ENCODE data around the gene SMAD3. TPM values are rescaled to one million over a fixed set of nuclear protein-coding genes. Genes with fewer than 3 reads are reported as not detected.

The SMAD3 gene
- total RNA-seq, 2 experiments from 2014 or later: 145 to 148 TPM

DNA sequence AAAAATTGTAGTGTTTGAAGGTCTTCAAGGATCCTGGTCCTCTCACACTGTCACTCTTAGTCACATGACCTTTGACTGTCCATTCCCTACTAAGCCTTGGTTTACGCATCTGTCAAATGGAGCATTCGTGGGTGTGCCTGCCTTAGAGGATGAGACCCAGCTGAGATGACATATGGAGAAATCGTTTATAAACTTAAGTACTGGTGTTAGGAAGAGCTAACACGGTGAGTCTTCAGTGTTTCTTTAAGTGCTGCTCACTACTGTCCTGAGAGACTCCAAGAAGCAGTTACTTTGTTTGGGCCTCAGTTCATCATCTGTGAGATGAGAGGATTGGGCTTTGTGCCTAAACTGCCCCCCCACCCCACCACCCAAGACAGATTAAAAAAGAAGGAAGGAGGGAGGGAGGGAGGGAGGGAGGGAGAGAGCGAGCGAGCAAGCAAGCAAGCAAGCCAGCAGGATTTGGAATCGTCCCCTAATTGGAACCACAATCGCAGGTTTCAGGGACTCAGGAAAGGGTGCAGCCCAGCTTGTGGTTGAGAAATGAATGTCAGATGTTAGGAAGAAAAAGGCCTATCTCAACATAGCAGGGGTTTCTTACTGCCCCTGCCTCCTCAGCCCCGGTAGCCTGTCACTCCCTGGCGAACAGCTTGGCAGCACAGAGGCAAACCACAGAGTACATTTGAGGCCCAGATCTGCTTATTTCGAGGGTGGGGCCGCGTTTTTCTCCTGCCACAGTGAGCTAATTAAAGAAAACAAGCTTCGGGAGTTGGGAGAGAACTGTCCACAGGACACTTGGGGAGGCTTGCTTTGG is 32.7 kb downstream of the SMAD3 start:
- POLR2A ChIA-PET: interaction anchor here (0.7 to 19.8 kb wide), 11 partner anchors 8 to 142 kb away, joined by 3 to 489 read pairs (median 8); partner anchors contain the start of gene SMAD3
- H3K4me1 Mint-ChIP-seq: peaks cover 69% of the 10 kb centered on the region
- H3K36me3 Mint-ChIP-seq (ENCODE audit: low read depth): peaks cover 69% of the 10 kb centered on the region

DNA sequence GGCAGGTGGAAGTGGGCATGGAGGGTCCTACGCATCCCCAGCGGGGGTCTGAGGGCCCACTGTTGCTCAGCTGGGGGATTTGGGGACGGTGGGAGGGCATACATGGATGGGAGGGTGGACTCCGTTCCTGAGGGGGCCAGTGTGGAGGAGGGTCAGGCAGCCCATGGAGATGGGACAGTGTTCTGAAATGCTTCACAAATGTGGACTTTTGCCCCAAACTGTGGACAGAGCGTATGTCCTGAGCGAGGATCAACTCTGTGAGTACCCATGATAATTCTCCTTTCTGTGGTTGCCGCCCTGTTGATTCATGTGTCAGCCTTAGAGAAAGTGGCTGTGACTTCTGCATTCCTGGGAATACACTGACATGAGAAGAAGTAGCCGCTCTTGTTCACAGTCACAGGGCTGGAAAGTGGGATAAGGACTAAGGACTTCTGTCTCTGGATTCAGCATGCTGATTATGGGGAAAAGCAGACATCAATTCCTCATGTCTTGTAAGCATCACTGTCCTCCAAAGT is 33.4 kb downstream of the SMAD3 start:
- Mint-ChIP-seq H3K36me3 (ENCODE audit: low read depth) (peaks cover 66% of the 10 kb centered on the region), H3K4me1 (peaks cover 62% of the 10 kb centered on the region), H3K27me3 (no peaks in the 10 kb centered on the region), H3K4me3 (peak overlapping the region; percentile 82), H3K27ac (peak overlapping the region; percentile 96), H3K9me3 (no peaks in the 10 kb centered on the region)
- ChIA-PET POLR2A (interaction anchor here (1.0 to 19.8 kb wide), 8 partner anchors 8 to 51 kb away, joined by 5 to 489 read pairs (median 11); partner anchors contain the start of gene SMAD3), CTCF (interaction anchor here (0.9 to 1.5 kb wide), 6 partner anchors 12 to 142 kb away, joined by 3 to 5 read pairs (median 4); no protein-coding TSS in a partner anchor)
- DNase-seq: no peak

More for the DNA sequence above, 32.7 kb downstream of the SMAD3 start:
- CTCF ChIA-PET: interaction anchor here (1.1 to 1.5 kb wide), 7 partner anchors 12 to 142 kb away, joined by 3 to 5 read pairs (median 4); partner anchors contain the start of gene SMAD3
- H3K9me3 Mint-ChIP-seq: no peaks in the 10 kb centered on the region
- H3K27ac Mint-ChIP-seq: peak overlapping the region; percentile 96
- H3K27me3 Mint-ChIP-seq: no peaks in the 10 kb centered on the region
- DNase-seq: peak; percentile 66
- peak overlapping the region; percentile 82 for H3K4me3 Mint-ChIP-seq

DNA sequence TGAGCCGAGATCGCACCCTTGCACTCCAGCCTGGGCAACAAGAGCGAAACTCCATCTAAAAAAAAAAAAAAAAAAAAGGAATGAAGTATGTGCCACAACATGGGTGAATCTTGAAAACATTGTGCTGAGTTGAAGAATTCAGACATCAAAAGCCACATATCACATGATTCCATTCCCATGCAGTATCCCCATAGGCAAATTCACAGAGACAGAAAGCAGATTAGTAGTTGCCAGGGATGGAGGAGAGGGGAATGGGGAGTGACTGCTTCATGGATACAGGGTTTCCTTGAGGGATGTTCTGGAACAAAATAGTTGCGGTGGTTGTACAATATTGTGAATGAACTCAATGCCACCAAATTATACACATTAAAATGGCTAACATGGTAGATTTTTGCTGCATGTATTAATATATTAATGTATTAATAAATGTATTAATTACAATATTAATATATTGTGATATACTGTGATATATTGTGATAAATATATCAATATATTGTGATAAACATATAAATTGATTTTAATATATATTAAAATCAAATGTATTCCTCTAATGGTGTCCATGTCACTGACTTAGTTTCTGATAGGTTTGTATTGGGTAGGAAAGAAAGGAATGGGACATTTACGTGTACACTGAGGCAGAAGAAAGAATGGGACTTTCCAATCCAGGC is 34.9 kb downstream of the SMAD3 start:
- no peak for DNase-seq
- no peaks in the 10 kb centered on the region for H3K9me3 Mint-ChIP-seq
- peak overlapping the region; percentile 85 for H3K27ac Mint-ChIP-seq
- H3K36me3 Mint-ChIP-seq (ENCODE audit: low read depth): peaks cover 66% of the 10 kb centered on the region
- peak overlapping the region; percentile 82 for H3K4me3 Mint-ChIP-seq
- H3K27me3 Mint-ChIP-seq: no peaks in the 10 kb centered on the region
- ChIA-PET POLR2A (interaction anchor here (1.3 to 19.8 kb wide), 15 partner anchors 8 to 154 kb away, joined by 3 to 489 read pairs (median 21); partner anchors contain the start of genes AAGAB, IQCH and SMAD3), CTCF (interaction anchor here (1.0 to 2.6 kb wide), 6 partner anchors 9 to 140 kb away, joined by 4 to 15 read pairs (median 8); partner anchors contain the start of gene SMAD3)
- peaks cover 48% of the 10 kb centered on the region for H3K4me1 Mint-ChIP-seq

DNA sequence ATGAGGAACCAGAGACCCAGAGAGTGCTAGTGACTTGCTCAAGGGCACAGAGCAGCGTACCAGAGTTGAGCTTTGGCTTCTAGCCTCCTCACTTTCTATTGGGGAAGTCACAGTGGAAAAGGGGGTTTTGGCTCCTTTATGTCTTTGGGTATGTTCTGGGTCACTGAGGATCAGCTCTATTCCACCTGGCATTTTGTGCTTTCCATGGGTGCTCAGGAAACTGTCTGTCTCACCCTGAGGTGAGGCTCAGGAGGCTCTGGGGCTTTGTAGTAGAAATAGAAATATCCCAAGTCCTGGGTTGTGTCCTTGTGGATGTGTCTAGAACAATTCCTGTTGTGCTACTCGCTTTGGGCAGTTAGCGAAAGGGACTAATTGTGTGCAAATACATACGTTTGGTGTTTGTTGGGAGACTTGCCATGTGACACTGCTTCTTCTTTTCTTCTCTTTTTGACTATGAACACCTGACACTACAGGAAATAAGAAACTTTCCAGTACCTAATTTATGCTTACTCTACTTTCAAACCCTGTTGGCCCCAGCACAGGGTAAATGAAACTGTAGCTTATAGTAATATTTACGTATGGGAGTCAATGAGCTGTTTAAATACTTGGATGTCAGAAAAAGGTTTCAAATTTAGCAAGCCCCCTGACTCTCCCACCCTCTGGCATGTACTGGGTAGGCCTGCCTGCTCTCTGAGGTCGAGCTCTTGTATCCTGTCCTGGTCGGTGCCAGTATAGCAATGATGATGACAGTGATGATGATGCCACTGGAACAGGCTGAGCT is 35.6 kb downstream of the SMAD3 start:
- POLR2A ChIA-PET: interaction anchor here (0.8 to 19.8 kb wide), 26 partner anchors 8 to 1718 kb away, joined by 3 to 489 read pairs (median 6); partner anchors contain the start of genes AAGAB, IQCH and SMAD3
- Mint-ChIP-seq H3K9me3 (no peaks in the 10 kb centered on the region), H3K27ac (no peak overlapping the region), H3K36me3 (ENCODE audit: low read depth) (peaks cover 66% of the 10 kb centered on the region), H3K4me1 (peaks cover 40% of the 10 kb centered on the region), H3K27me3 (no peaks in the 10 kb centered on the region), H3K4me3 (no peak overlapping the region)
- CTCF ChIA-PET: interaction anchor here (1.0 to 2.6 kb wide), 10 partner anchors 9 to 139 kb away, joined by 3 to 15 read pairs (median 6); partner anchors contain the start of gene SMAD3
- peak; percentile 68 for DNase-seq

DNA sequence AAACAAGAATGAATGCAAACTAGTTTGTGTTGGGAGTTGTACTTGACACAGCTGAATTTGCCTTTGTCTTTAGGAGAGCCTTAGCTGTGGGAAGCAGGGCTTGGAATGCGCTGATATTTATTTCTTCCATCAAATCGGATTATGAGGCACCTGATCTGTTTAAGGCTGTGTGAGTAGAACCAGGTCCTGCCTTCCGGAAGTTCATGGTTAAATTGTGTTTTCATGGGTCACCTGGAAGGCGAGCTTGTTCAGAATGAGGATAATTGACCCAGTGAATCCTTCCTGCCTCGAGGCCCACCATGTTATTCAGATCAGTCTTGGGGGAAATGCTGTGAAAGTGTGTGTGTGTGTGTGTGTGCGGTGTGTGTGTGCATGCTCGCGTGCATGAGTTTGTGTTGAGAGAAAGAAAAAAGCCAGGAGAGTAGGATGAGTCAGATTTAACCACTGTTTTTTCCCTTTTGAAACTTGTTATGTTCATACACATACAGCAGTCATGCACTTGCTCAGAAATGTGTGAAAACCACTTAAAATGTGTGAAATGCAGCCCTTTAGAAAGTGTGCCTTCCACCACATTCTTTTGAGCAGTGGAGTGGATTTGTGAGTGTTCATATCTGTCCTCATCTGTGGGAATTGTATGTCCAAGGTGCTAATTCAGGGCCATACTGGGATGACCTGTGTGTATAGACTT is 36.7 kb downstream of the SMAD3 start:
- DNase-seq: peak; percentile 74
- peaks cover 68% of the 10 kb centered on the region for H3K36me3 Mint-ChIP-seq (ENCODE audit: low read depth)
- POLR2A ChIA-PET: interaction anchor here (0.6 to 19.8 kb wide), 26 partner anchors 9 to 1717 kb away, joined by 3 to 489 read pairs (median 6); partner anchors contain the start of genes AAGAB, IQCH and SMAD3
- H3K9me3 Mint-ChIP-seq: no peaks in the 10 kb centered on the region
- CTCF ChIA-PET: interaction anchor here (0.7 to 2.6 kb wide), 11 partner anchors 9 to 138 kb away, joined by 3 to 15 read pairs (median 5); no protein-coding TSS in a partner anchor
- no peak overlapping the region for H3K27ac Mint-ChIP-seq
- no peak overlapping the region for H3K4me3 Mint-ChIP-seq
- H3K27me3 Mint-ChIP-seq: no peaks in the 10 kb centered on the region
- H3K4me1 Mint-ChIP-seq: peaks cover 30% of the 10 kb centered on the region

DNA sequence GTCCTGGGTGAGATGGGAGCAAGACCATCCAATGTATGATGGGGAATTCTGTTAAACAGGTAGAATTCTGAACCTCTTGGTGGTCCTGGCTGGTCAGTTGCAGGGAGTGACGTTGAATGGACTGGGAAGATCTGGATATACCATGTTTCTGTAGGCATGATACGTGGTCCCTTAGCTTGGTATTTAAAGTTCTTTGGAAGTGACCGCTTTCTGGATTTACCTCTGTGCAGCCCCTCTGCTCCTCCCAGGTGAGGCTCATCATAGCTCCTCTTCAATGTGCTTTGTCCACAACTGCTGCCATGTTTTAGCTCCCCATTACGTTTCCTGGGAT is 37.2 kb downstream of the SMAD3 start:
- Mint-ChIP-seq H3K9me3 (no peaks in the 10 kb centered on the region), H3K27ac (no peak overlapping the region), H3K4me3 (no peak overlapping the region), H3K4me1 (peaks cover 24% of the 10 kb centered on the region), H3K36me3 (ENCODE audit: low read depth) (peaks cover 66% of the 10 kb centered on the region), H3K27me3 (no peaks in the 10 kb centered on the region)
- DNase-seq: no peak
- POLR2A ChIA-PET: interaction anchor here (0.6 to 19.8 kb wide), 14 partner anchors 9 to 1717 kb away, joined by 3 to 489 read pairs (median 22); partner anchors contain the start of gene SMAD3
- CTCF ChIA-PET: interaction anchor here (0.7 to 2.6 kb wide), 7 partner anchors 11 to 138 kb away, joined by 3 to 15 read pairs (median 4); no protein-coding TSS in a partner anchor

DNA sequence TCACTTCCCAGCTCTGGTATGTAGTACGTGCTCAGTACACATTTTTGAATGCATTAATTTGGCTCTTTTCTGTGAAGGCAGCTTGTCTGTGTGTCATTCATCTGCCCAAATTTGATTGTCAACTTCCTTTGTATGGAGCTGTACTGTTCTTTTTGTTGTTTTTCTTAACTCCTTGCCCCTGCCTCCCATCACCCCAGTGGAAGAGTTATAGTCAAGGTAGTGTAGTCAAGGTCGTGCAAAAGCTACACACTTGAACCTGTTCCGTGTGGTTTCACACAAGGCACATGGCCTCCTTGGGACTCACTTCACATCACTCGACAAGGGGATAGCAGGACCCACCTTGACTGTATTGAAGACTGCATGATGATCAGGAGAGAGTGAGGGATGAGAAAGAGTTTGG is 37.6 kb downstream of the SMAD3 start:
- CTCF ChIA-PET: interaction anchor here (0.7 to 1.6 kb wide), 3 partner anchors 19 to 137 kb away, joined by 3 to 4 read pairs (median 3); no protein-coding TSS in a partner anchor
- peaks cover 22% of the 10 kb centered on the region for H3K4me1 Mint-ChIP-seq

DNA sequence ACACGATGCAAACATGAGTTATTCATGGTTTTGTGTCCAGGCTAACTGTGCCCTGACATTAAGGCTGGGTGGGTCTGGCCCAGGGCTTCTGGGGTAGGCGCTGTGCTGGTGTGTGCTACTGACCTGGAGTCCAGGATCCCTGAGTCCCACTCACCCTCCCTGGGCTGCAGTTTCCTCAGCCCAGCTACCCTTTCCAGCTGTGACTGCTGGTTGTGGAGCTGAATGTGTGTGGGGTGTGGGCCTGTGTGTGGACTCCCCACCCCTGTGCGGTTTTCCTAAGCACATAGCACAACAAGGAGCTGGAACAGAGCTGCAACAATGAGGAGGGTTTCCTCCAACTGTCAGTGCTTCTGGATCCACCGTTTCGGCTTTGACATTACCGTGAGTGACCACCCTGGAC is 38.0 kb downstream of the SMAD3 start:
- ChIA-PET CTCF (interaction anchor here (1.0 to 1.6 kb wide), 2 partner anchors 19 to 137 kb away, joined by 3 to 4 read pairs; no protein-coding TSS in a partner anchor), POLR2A (interaction anchor here (1.1 to 19.8 kb wide), 9 partner anchors 11 to 137 kb away, joined by 3 to 489 read pairs (median 83); partner anchors contain the start of gene SMAD3)
- H3K27ac Mint-ChIP-seq: no peak overlapping the region
- H3K27me3 Mint-ChIP-seq: no peaks in the 10 kb centered on the region
- no peaks in the 10 kb centered on the region for H3K9me3 Mint-ChIP-seq
- no peak for DNase-seq
- peaks cover 65% of the 10 kb centered on the region for H3K36me3 Mint-ChIP-seq (ENCODE audit: low read depth)
- peaks cover 22% of the 10 kb centered on the region for H3K4me1 Mint-ChIP-seq
- peak overlapping the region; percentile 41 for H3K4me3 Mint-ChIP-seq

More for the DNA sequence above, 37.6 kb downstream of the SMAD3 start:
- no peak for DNase-seq
- POLR2A ChIA-PET: interaction anchor here (1.1 to 19.8 kb wide), 11 partner anchors 8 to 138 kb away, joined by 3 to 489 read pairs (median 73); partner anchors contain the start of gene SMAD3
- Mint-ChIP-seq H3K4me3 (no peak overlapping the region), H3K27me3 (no peaks in the 10 kb centered on the region), H3K27ac (no peak overlapping the region), H3K36me3 (ENCODE audit: low read depth) (peaks cover 63% of the 10 kb centered on the region), H3K9me3 (no peaks in the 10 kb centered on the region)

DNA sequence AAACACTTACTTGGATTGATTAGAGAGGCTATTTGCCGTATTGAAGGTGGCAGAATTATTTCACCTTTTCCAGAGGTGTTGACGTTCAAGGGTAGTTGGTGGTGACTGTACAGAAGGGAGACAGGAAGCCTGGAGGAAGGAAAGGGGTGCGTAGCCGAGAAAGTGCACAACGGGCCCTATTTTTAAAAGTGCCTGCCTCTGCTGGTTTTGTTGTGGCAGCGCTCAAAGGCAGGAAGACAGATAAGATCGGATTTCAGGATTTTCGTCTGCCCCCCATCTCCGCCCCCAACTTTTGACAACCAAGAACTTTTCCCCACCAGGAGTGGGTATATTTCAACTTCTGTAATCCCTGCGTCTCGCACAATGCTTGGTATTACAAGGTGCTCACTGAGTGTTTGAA is 38.5 kb downstream of the SMAD3 start:
- POLR2A ChIA-PET: interaction anchor here (1.1 to 19.8 kb wide), 8 partner anchors 11 to 74 kb away, joined by 3 to 489 read pairs (median 100); partner anchors contain the start of gene SMAD3
- peaks cover 65% of the 10 kb centered on the region for H3K36me3 Mint-ChIP-seq (ENCODE audit: low read depth)
- no peaks in the 10 kb centered on the region for H3K27me3 Mint-ChIP-seq
- H3K4me3 Mint-ChIP-seq: peak overlapping the region; percentile 41
- H3K27ac Mint-ChIP-seq: no peak overlapping the region
- peak; percentile 47 for DNase-seq
- peaks cover 22% of the 10 kb centered on the region for H3K4me1 Mint-ChIP-seq
- CTCF ChIA-PET: no interaction called here
- H3K9me3 Mint-ChIP-seq: no peaks in the 10 kb centered on the region

DNA sequence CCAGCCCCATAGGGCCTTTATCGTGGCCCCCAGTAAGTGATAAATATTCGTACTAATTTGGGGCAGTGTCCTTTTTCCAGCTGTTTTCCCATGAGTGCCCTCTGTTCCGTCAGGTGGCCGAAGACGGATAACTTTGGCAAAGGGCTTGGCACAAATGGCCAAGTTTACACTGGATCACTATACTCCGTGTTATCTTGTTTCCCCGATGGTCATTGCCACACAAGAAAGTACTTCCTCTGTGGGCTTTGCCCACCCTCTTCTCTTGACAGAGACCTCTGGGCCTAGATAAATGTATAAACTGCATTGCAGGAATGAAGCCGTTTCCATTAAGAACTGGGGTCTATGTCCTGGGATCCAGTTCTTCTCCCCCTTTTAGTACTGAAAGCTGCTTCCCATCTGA is 39.1 kb downstream of the SMAD3 start:
- peaks cover 65% of the 10 kb centered on the region for H3K36me3 Mint-ChIP-seq (ENCODE audit: low read depth)
- peaks cover 22% of the 10 kb centered on the region for H3K4me1 Mint-ChIP-seq
- H3K27ac Mint-ChIP-seq: no peak overlapping the region
- DNase-seq: no peak
- no peaks in the 10 kb centered on the region for H3K9me3 Mint-ChIP-seq
- no peaks in the 10 kb centered on the region for H3K27me3 Mint-ChIP-seq
- H3K4me3 Mint-ChIP-seq: no peak overlapping the region
- ChIA-PET POLR2A (interaction anchor here (0.6 to 19.8 kb wide), 7 partner anchors 11 to 404 kb away, joined by 3 to 489 read pairs (median 117); partner anchors contain the start of gene SMAD3), CTCF (no interaction called here)
